Cardiac fibroblast (primary cell): ENCODE measurements around the gene RIMS1.

Experiments
- DNase-seq, 2 donors: peaks; one replicate each; pipeline versions ENCODE4 v3.0.0 to v3.0.0-alpha.2; 2010; ENCODE audit warnings: low read depth in 2 of 2
- H3K4me3 ChIP-seq, 2 donors: replicated peaks in 1 of 2; 1 replicate in 1 of 2; 2 replicates in 1 of 2; pipeline ENCODE4 v1.5.1; 2011; ENCODE audit warnings: low read depth in 2 of 2, low read length in 2 of 2, mild to moderate bottlenecking in 2 of 2, moderate library complexity in 1 of 2
- CTCF ChIP-seq: IDR thresholded peaks from one replicate; pipeline ENCODE4 v1.5.1; 2011; ENCODE audit warnings: low read depth, mild to moderate bottlenecking, low read length, inconsistent platforms

RIMS1 gene

GRCh38 chr6:72111611-72112010 is 225.3 kb downstream of the RIMS1 start:
- no peak overlapping the region for H3K4me3 ChIP-seq
- TF ChIP-seq CTCF = no peak
- DNase-seq = no peak

- no peak for DNase-seq
- no peak overlapping the region for H3K4me3 ChIP-seq
- no peak for TF ChIP-seq CTCF
Observed at GRCh38 chr6:72130327-72130726, 244.0 kb downstream of the RIMS1 start.

- TF ChIP-seq CTCF = no peak
- H3K4me3 ChIP-seq = no peak overlapping the region
- DNase-seq = peak in 1 of 2 donors; percentile 27
Observed at GRCh38 chr6:72132427-72132826, 246.1 kb downstream of the RIMS1 start.

GRCh38 chr6:72132851-72133250 is 246.5 kb downstream of the RIMS1 start:
- no peak for DNase-seq
- H3K4me3 ChIP-seq = no peak overlapping the region
- TF ChIP-seq CTCF = no peak

- no peak overlapping the region for H3K4me3 ChIP-seq
- no peak for DNase-seq
- TF ChIP-seq CTCF = no peak
Observed at GRCh38 chr6:72133324-72133723, 247.0 kb downstream of the RIMS1 start.

- no peak overlapping the region for H3K4me3 ChIP-seq
- DNase-seq = peak in 1 of 2 donors; percentile 33
- TF ChIP-seq CTCF = no peak
Observed at GRCh38 chr6:72140795-72141194, 254.4 kb downstream of the RIMS1 start.

- DNase-seq = no peak
- TF ChIP-seq CTCF = no peak
- no peak overlapping the region for H3K4me3 ChIP-seq
Observed at GRCh38 chr6:72149715-72150114, 263.4 kb downstream of the RIMS1 start.
